SH-SY5Y (cell line): Measurements from ENCODE around the gene SLC39A11.

Experiments used
- GATA2 ChIP-seq: IDR thresholded peaks from 2 replicates; pipeline ENCODE4 v1.6.1; 2011; ENCODE audit warnings: mild to moderate bottlenecking, low read depth, low read length
- GATA3 ChIP-seq: IDR thresholded peaks from 2 replicates; pipeline ENCODE4 v1.6.1; 2011; ENCODE audit warnings: low read depth, mild to moderate bottlenecking, low read length, moderate library complexity

- TF ChIP-seq GATA2, result no peak
- no peak for TF ChIP-seq GATA3
Measured at GRCh38 chr17:73022694-73023093, 69.8 kb downstream of the SLC39A11 start.
